Caco-2 (cell line): ENCODE results near the gene COG8. TPM values are rescaled to one million over a fixed set of nuclear protein-coding genes. Genes with fewer than 3 reads are reported as not detected.
A peak's percentile ranks its signal among the peaks of the same experiment; 100 is the strongest.

Source experiments
- BruUV-seq: library from RNA; stranded (reverse); fragments of 400-500 nt; replicated peaks from 2 replicates; lab custom pipeline; 2021; lab: Mats Ljungman, UMichigan
- CTCF ChIA-PET: fragments of 300-600 bp; sonication (Branson Sonifier 250); formaldehyde crosslinking; loops from one replicate; lab custom pipeline; 2022; ENCODE audit warnings: antibody characterized with exemption; lab: Charles Lee
- POLR2A ChIA-PET: fragments of 300-600 bp; sonication (Branson Sonifier 250); formaldehyde crosslinking; loops from one replicate; lab custom pipeline; 2022; ENCODE audit warnings: antibody characterized with exemption; lab: Charles Lee
- DNase-seq, 2 experiments: peaks; one replicate each; pipeline versions ENCODE4 v3.0.0 to v3.0.0-alpha.2; 2020 to 2022
- H3K27me3 ChIP-seq: replicated peaks from 2 replicates; pipeline ENCODE4 v1.6.0; 2011; ENCODE audit warnings: low read length; ENCODE audit not compliant: control insufficient read depth, insufficient read depth
- H3K36me3 ChIP-seq: 2 replicates; pipeline ENCODE4 v1.5.1; 2011; ENCODE audit warnings: low read length; ENCODE audit not compliant: control insufficient read depth, insufficient read depth
- H3K4me1 ChIP-seq: fragments of 250-450 bp; sonication (Bioruptor Pico); 2 replicates; pipeline ENCODE4 v1.5.1; 2020; ENCODE audit warnings: mild to moderate bottlenecking
- H3K4me3 ChIP-seq: 2 replicates; pipeline ENCODE4 v1.5.1; 2011; ENCODE audit warnings: low read depth, mild to moderate bottlenecking, control low read depth, low read length
- H3K9me3 ChIP-seq: fragments of 250-450 bp; sonication (Bioruptor Pico); 2 replicates; pipeline ENCODE4 v1.5.1; 2020; ENCODE audit warnings: mild to moderate bottlenecking, moderate library complexity
- H3K27ac Mint-ChIP-seq: one replicate; pipeline ENCODE4 v1.8.0; 2022; ENCODE audit warnings: mixed read lengths; ENCODE audit not compliant: unreplicated experiment
- H3K27me3 Mint-ChIP-seq: one replicate; pipeline ENCODE4 v1.8.0; 2022; ENCODE audit warnings: mixed read lengths; ENCODE audit not compliant: insufficient read depth, unreplicated experiment
- H3K36me3 Mint-ChIP-seq: one replicate; pipeline ENCODE4 v1.8.0; 2022; ENCODE audit warnings: mild to moderate bottlenecking, mixed read lengths; ENCODE audit not compliant: insufficient read depth, unreplicated experiment
- H3K4me1 Mint-ChIP-seq: one replicate; pipeline ENCODE4 v1.8.0; 2022; ENCODE audit warnings: low read depth, mixed read lengths; ENCODE audit not compliant: unreplicated experiment
- H3K4me3 Mint-ChIP-seq: one replicate; pipeline ENCODE4 v1.8.0; 2022; ENCODE audit warnings: mild to moderate bottlenecking, moderate library complexity, mixed read lengths; ENCODE audit not compliant: unreplicated experiment
- H3K9me3 Mint-ChIP-seq: one replicate; pipeline ENCODE4 v1.8.0; 2022; ENCODE audit warnings: mixed read lengths; ENCODE audit not compliant: unreplicated experiment
- CTCF ChIP-seq, 2 experiments: fragments of 200-600 bp in 1 of 2; IDR thresholded peaks; 1 replicate in 1 of 2; 2 replicates in 1 of 2; pipeline versions ENCODE4 v1.5.1 to v1.8.0; 2011 to 2022; ENCODE audit warnings: antibody characterized with exemption in 1 of 2, control low read depth in 1 of 2, inconsistent platforms in 1 of 2, low read depth in 1 of 2, low read length in 1 of 2, mild to moderate bottlenecking in 1 of 2, moderate library complexity in 1 of 2; ENCODE audit not compliant: insufficient read depth in 1 of 2, severe bottlenecking in 1 of 2, unreplicated experiment in 1 of 2
- intact Hi-C: fragments of 100-400 bp; cut with micrococcal nuclease; formaldehyde crosslinking; loops from one replicate; pipeline ENCODE4 v1.10.0; 2022; ENCODE audit not compliant: unreplicated experiment
- total RNA-seq: library from RNA; stranded (reverse); gene quantifications from 2 replicates; pipeline ENCODE4 v1.2.3, GENCODE V29; 2022

COG8 gene
- total RNA-seq, 1 experiment from 2014 or later, result 57.4 TPM

DNA sequence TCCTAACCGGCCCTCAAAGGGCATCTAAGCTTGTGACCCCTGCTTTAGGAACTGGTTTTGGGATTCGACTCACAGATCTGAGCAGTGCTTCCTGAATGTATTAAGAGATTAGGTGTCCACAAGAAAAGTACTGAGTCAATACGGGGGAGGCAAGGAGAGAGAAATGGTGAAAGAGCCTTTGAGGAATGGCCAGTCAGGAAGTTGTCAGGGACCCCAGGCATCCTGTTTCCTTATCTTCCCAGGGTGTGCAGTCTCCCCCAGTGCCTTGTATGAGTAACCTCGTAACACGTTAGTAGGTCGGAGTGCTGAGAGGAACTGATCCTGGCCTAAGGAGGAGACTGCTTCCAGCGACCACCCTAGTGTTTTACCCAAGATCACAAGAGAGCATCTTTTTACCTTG, 28.6 kb upstream of the COG8 start:
- Histone ChIP-seq H3K4me1 (peaks cover 3% of the 10 kb centered on the region), H3K27me3 (no peaks in the 10 kb centered on the region), H3K9me3 (no peaks in the 10 kb centered on the region), H3K36me3 (peaks cover 11% of the 10 kb centered on the region), H3K4me3 (no peak overlapping the region)
- H3K27me3 Mint-ChIP-seq, result no peaks in the 10 kb centered on the region
- DNase-seq, result peak in 1 of 2 experiments; percentile 3
- H3K36me3 Mint-ChIP-seq, result peaks cover 82% of the 10 kb centered on the region
- peaks cover 13% of the 10 kb centered on the region for H3K4me1 Mint-ChIP-seq
- ChIA-PET POLR2A (no interaction called here), CTCF (no interaction called here)
- no peak for TF ChIP-seq CTCF (IDR thresholded peaks at IDR 0.05; ENCODE audit: insufficient read depth in 1 of 2, low read depth in 1 of 2, low read length in 1 of 2, severe bottlenecking in 1 of 2, unreplicated experiment in 1 of 2)
- no peak overlapping the region for H3K4me3 Mint-ChIP-seq
- intact Hi-C loops, result no loop called here
- H3K9me3 Mint-ChIP-seq, result no peaks in the 10 kb centered on the region
- no peak overlapping the region for H3K27ac Mint-ChIP-seq
- no TSS peak for BruUV-seq

DNA sequence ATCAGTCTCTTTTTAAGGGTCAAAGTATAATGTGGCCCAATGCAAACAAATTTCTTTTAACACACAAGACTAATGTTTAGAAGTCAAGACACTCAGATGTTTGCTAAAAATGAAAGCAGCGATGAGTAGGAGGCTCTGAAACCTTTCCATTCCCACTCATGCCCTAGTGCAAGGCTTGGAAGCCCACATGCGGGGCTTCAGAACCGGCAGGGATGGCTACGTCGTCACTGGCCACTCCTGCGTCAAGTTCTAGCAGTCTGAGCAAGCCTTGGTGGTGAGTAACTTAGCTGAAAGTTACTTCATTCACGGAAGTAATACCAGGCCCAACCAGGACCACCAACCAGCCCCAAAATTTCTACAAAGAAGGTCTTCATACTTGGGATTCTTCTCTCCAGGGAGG, 27.1 kb upstream of the COG8 start:
- Histone ChIP-seq H3K4me1 (no peaks in the 10 kb centered on the region; the same call in 1 of the 2 replicates), H3K4me3 (no peak overlapping the region), H3K9me3 (no peaks in the 10 kb centered on the region), H3K36me3 (peaks cover 11% of the 10 kb centered on the region), H3K27me3 (no peaks in the 10 kb centered on the region)
- Mint-ChIP-seq H3K4me1 (peaks cover 13% of the 10 kb centered on the region), H3K27me3 (no peaks in the 10 kb centered on the region), H3K9me3 (no peaks in the 10 kb centered on the region), H3K4me3 (no peak overlapping the region), H3K27ac (no peak overlapping the region), H3K36me3 (peaks cover 78% of the 10 kb centered on the region)
- peak in 1 of 2 experiments; percentile 15 for DNase-seq
- no TSS peak for BruUV-seq
- intact Hi-C loops, result no loop called here
- TF ChIP-seq CTCF (IDR thresholded peaks at IDR 0.05; ENCODE audit: insufficient read depth in 1 of 2, low read depth in 1 of 2, low read length in 1 of 2, severe bottlenecking in 1 of 2, unreplicated experiment in 1 of 2), result no peak
- CTCF ChIA-PET, result no interaction called here
- POLR2A ChIA-PET, result no interaction called here

DNA sequence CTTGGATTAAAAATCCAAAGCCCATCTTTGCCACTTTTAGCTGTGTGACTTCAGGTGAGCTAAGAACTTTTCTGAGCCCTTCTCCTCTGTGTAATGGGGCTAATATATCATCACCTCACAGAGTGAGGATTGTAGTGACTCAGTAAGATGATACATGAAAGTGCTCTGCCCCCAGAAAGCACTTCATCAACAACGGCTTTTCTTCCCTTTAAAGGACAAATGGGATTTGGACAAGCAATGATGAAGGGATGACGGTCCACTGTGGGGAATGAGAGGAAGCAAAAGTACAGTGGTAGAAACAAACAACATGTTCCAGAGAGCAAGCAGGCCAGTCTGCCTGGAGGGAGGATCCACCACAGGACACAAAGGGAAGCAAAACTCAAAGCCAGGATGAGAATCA, 26.5 kb upstream of the COG8 start:
- Histone ChIP-seq H3K4me1 (no peaks in the 10 kb centered on the region; the same call in 1 of the 2 replicates), H3K4me3 (no peak overlapping the region), H3K9me3 (no peaks in the 10 kb centered on the region), H3K36me3 (peaks cover 11% of the 10 kb centered on the region), H3K27me3 (no peaks in the 10 kb centered on the region)
- no peak for DNase-seq
- Mint-ChIP-seq H3K4me1 (peaks cover 13% of the 10 kb centered on the region), H3K9me3 (no peaks in the 10 kb centered on the region), H3K4me3 (no peak overlapping the region), H3K36me3 (peaks cover 73% of the 10 kb centered on the region), H3K27ac (no peak overlapping the region), H3K27me3 (no peaks in the 10 kb centered on the region)
- POLR2A ChIA-PET, result no interaction called here
- CTCF ChIA-PET, result no interaction called here
- intact Hi-C loops, result no loop called here
- TF ChIP-seq CTCF (IDR thresholded peaks at IDR 0.05; ENCODE audit: insufficient read depth in 1 of 2, low read depth in 1 of 2, low read length in 1 of 2, severe bottlenecking in 1 of 2, unreplicated experiment in 1 of 2), result no peak
- no TSS peak for BruUV-seq
